Body of pancreas (tissue), 4 donors: ENCODE data around the gene RAD51B. TPM values are rescaled to one million over a fixed set of nuclear protein-coding genes. Genes with fewer than 3 reads are reported as not detected.

Experiments
- ATAC-seq: fragments of 150-250 bp; one replicate; pipeline ENCODE4 v1.9.1; 2016
- DNase-seq, 4 donors: peaks; one replicate each; pipeline ENCODE4 v3.0.0-alpha.2; 2019
- H3K27ac ChIP-seq, 4 donors: fragments of 200-600 bp; sonication (generic); 1 replicate in 3 of 4; 2 replicates in 1 of 4; pipeline versions ENCODE4 v1.5.1 to v1.6.1; 2016 to 2019; ENCODE audit warnings: mild to moderate bottlenecking in 1 of 4, mixed read lengths in 1 of 4, moderate library complexity in 1 of 4
- H3K27me3 ChIP-seq, 2 donors: fragments of 200-600 bp; sonication (generic); one replicate each; pipeline ENCODE4 v1.6.0; 2016; ENCODE audit warnings: mild to moderate bottlenecking in 1 of 2
- H3K36me3 ChIP-seq, 2 donors: fragments of 200-600 bp; sonication (generic); replicated peaks in 1 of 2; 2 replicates each; pipeline ENCODE4 v1.5.1; 2016; ENCODE audit warnings: low read depth in 2 of 2; ENCODE audit not compliant: insufficient read depth in 1 of 2
- H3K4me1 ChIP-seq: fragments of 200-600 bp; sonication (generic); one replicate; pipeline ENCODE4 v1.6.0; 2016
- H3K4me3 ChIP-seq, 2 donors: fragments of 200-600 bp; sonication (generic); 1 replicate in 1 of 2; 2 replicates in 1 of 2; pipeline ENCODE4 v1.5.1; 2016 to 2019
- H3K9me3 ChIP-seq, 3 donors: fragments of 200-600 bp; sonication (generic); 1 replicate in 2 of 3; 2 replicates in 1 of 3; pipeline ENCODE4 v1.5.1; 2016
- CTCF ChIP-seq, 7 experiments: fragments of 450-650 bp in 4 of 7; fragments of 200-600 bp in 3 of 7; sonication (generic) in 3 of 7; IDR thresholded peaks; one replicate each; pipeline ENCODE4 v1.5.1; 2016 to 2019; ENCODE audit warnings: antibody characterized with exemption in 7 of 7
- POLR2A ChIP-seq, 3 donors: fragments of 450-650 bp; IDR thresholded peaks; one replicate each; pipeline ENCODE4 v1.6.1; 2016; ENCODE audit warnings: antibody characterized with exemption in 3 of 3, mild to moderate bottlenecking in 2 of 3
- WGBS, 2 donors: methylation state at CpG; one replicate each; pipeline ENCODE4 v1.1.5; 2017; 5-methylcytosine and 5-hydroxymethylcytosine counted together
- intact Hi-C: fragments of 100-400 bp; cut with DNase I; formaldehyde crosslinking; loops from one replicate; pipeline ENCODE4 v1.15.1; 2023
- total RNA-seq, 2 donors: library from RNA; depleted of rRNA; stranded (reverse); fragments of >200 nt; gene quantifications; one replicate each; pipeline ENCODE4 v1.1.0, GENCODE V29; 2016

The RAD51B gene
- total RNA-seq, 2 donors from 2014 or later = 12.2 to 29.6 TPM

GRCh38 chr14:67846029-67846610 is 26.5 kb downstream of the RAD51B start:
- no peak for DNase-seq
- 92 to 97% methylated on average over 12 to 17 of the region's 17 CpGs for WGBS, 2 donors

GRCh38 chr14:67850066-67850830 is 30.7 kb downstream of the RAD51B start:
- WGBS, 2 donors = 77 to 92% methylated on average over 9 of the region's 9 CpGs
- ATAC-seq (no peak), DNase-seq (no peak)
- intact Hi-C loops = no loop called here
- H3K36me3 ChIP-seq = no peaks in the 10 kb centered on the region
- H3K4me1 ChIP-seq = no peaks in the 10 kb centered on the region
- no peaks in the 10 kb centered on the region for H3K27me3 ChIP-seq
- H3K9me3 ChIP-seq = no peaks in the 10 kb centered on the region
- no peak overlapping the region for H3K27ac ChIP-seq
- no peak overlapping the region for H3K4me3 ChIP-seq
- TF ChIP-seq POLR2A (IDR thresholded peaks at IDR 0.05) (no peak), CTCF (IDR thresholded peaks at IDR 0.05) (no peak)

More at GRCh38 chr14:67846029-67846610, 26.5 kb downstream of the RAD51B start:
- H3K27ac ChIP-seq = no peak overlapping the region
- no peak for TF ChIP-seq CTCF (IDR thresholded peaks at IDR 0.05)
- no peak for TF ChIP-seq POLR2A (IDR thresholded peaks at IDR 0.05)
- no peaks in the 10 kb centered on the region for H3K27me3 ChIP-seq
- no peaks in the 10 kb centered on the region for H3K4me1 ChIP-seq
- no peak overlapping the region for H3K4me3 ChIP-seq
- intact Hi-C loops = no loop called here
- no peak for ATAC-seq
- H3K9me3 ChIP-seq = no peaks in the 10 kb centered on the region
- H3K36me3 ChIP-seq = no peaks in the 10 kb centered on the region

- Histone ChIP-seq H3K4me3 (no peak overlapping the region), H3K27me3 (no peaks in the 10 kb centered on the region), H3K4me1 (peaks cover 4% of the 10 kb centered on the region), H3K27ac (no peak overlapping the region), H3K36me3 (no peaks in the 10 kb centered on the region), H3K9me3 (no peaks in the 10 kb centered on the region)
- no peak for TF ChIP-seq POLR2A (IDR thresholded peaks at IDR 0.05)
- no peak for TF ChIP-seq CTCF (IDR thresholded peaks at IDR 0.05)
- intact Hi-C loops = no loop called here
- WGBS, 2 donors = 89 to 92% methylated on average over 4 to 7 of the region's 9 CpGs
- ATAC-seq (no peak), DNase-seq (no peak)
Measured at GRCh38 chr14:67851785-67852410, 32.3 kb downstream of the RAD51B start.

- intact Hi-C loops = no loop called here
- Histone ChIP-seq H3K27me3 (no peaks in the 10 kb centered on the region), H3K36me3 (no peaks in the 10 kb centered on the region), H3K27ac (no peak overlapping the region), H3K4me3 (no peak overlapping the region), H3K4me1 (peaks cover 6% of the 10 kb centered on the region), H3K9me3 (no peaks in the 10 kb centered on the region)
- no peak for DNase-seq
- ATAC-seq = no peak
- no peak for TF ChIP-seq CTCF (IDR thresholded peaks at IDR 0.05)
- no peak for TF ChIP-seq POLR2A (IDR thresholded peaks at IDR 0.05)
Measured at GRCh38 chr14:67852926-67853604, 33.5 kb downstream of the RAD51B start.
